ENCODE data around the gene TNN.

- TF ChIP-seq CTCF (IDR thresholded peaks at IDR 0.05): peak; percentile 89 to 92 (median 92)
- no peak for TF ChIP-seq POLR2A (IDR thresholded peaks at IDR 0.05)
- TF ChIP-seq POLR2AphosphoS5 (IDR thresholded peaks at IDR 0.05): peak; percentile 60
Measured at GRCh38 chr1:175154629-175155472, 87.2 kb downstream of the TNN start.
